Natural killer cell (primary cell): Measurements from ENCODE around the gene ROR1. TPM values are rescaled to one million over a fixed set of nuclear protein-coding genes. Genes with fewer than 3 reads are reported as not detected.

Experiments used
- ATAC-seq, 3 donors: fragments of 150-1000 bp in 2 of 3; fragments of 200-7000 bp in 1 of 3; cut with Tn5 transposase; 1 replicate in 1 of 3; 2 replicates in 2 of 3; pipeline ENCODE4 v1.10.0; 2021; ENCODE audit warnings: mild to moderate bottlenecking in 2 of 3, moderate library complexity in 2 of 3
- DNase-seq, 2 donors: peaks; one replicate each; pipeline versions ENCODE4 v3.0.0 to v3.0.0-alpha.2; 2013 to 2021; ENCODE audit warnings: mixed read lengths in 1 of 2
- H3K27ac ChIP-seq: one replicate; pipeline ENCODE4 v1.5.1; 2013; ENCODE audit warnings: mild to moderate bottlenecking, low read length
- H3K27me3 ChIP-seq: one replicate; pipeline ENCODE4 v1.6.1; 2013; ENCODE audit warnings: low read length; ENCODE audit not compliant: control insufficient read depth, insufficient read depth
- H3K36me3 ChIP-seq: one replicate; pipeline ENCODE4 v1.6.1; 2013; ENCODE audit warnings: low read length; ENCODE audit not compliant: control insufficient read depth, insufficient read depth
- H3K4me1 ChIP-seq: one replicate; pipeline ENCODE4 v1.6.1; 2013; ENCODE audit warnings: low read length; ENCODE audit not compliant: control insufficient read depth, insufficient read depth
- H3K4me3 ChIP-seq: one replicate; pipeline ENCODE4 v1.5.1; 2013; ENCODE audit warnings: low read length
- H3K9me3 ChIP-seq: one replicate; pipeline ENCODE4 v1.6.1; 2013; ENCODE audit warnings: low read length; ENCODE audit not compliant: control insufficient read depth, insufficient read depth
- H3K27ac Mint-ChIP-seq, 2 donors: one replicate each; pipeline ENCODE4 v1.8.0; 2022; ENCODE audit warnings: mild to moderate bottlenecking in 2 of 2, mixed read lengths in 2 of 2, moderate library complexity in 1 of 2
- H3K27me3 Mint-ChIP-seq, 2 donors: one replicate each; pipeline ENCODE4 v1.8.0; 2022; ENCODE audit warnings: low read depth in 2 of 2, mixed read lengths in 2 of 2
- H3K36me3 Mint-ChIP-seq: one replicate; pipeline ENCODE4 v1.8.0; 2022; ENCODE audit warnings: mixed read lengths
- H3K4me1 Mint-ChIP-seq, 2 donors: one replicate each; pipeline ENCODE4 v1.8.0; 2022; ENCODE audit warnings: mixed read lengths in 2 of 2
- H3K4me3 Mint-ChIP-seq: one replicate; pipeline ENCODE4 v1.8.0; 2022; ENCODE audit warnings: mild to moderate bottlenecking, moderate library complexity, mixed read lengths
- H3K9me3 Mint-ChIP-seq, 2 donors: one replicate each; pipeline ENCODE4 v1.8.0; 2022; ENCODE audit warnings: mixed read lengths in 2 of 2
- WGBS: methylation state at CpG from one replicate; pipeline ENCODE4 v1.1.7; 2013; ENCODE audit warnings: missing lambda C conversion rate; ENCODE audit not compliant: insufficient coverage; 5-methylcytosine and 5-hydroxymethylcytosine counted together
- intact Hi-C: fragments of 100-400 bp; cut with micrococcal nuclease; formaldehyde crosslinking; loops from one replicate; pipeline ENCODE4 v1.14.2; 2022
- total RNA-seq, 4 donors: library from RNA; stranded (reverse); fragments of 120-200 nt in 1 of 4; gene quantifications; one replicate each; pipeline versions ENCODE4 v1.2.3 to v1.2.4, GENCODE V29; 2013 to 2022
- TF ChIP-seq, protein P1 (sequence below): fragments of 200-600 bp; IDR thresholded peaks from one replicate; pipeline ENCODE4 v1.8.0; 2022; ENCODE audit warnings: antibody characterized with exemption

The ROR1 gene
- total RNA-seq, 3 donors from 2014 or later (not counting 1 experiment from before 2014, with no cell fraction given): 0.05 to 0.35 (median 0.27) TPM

- H3K4me1 Mint-ChIP-seq: no peaks in the 10 kb centered on the region
- H3K27ac Mint-ChIP-seq: no peak overlapping the region
- Histone ChIP-seq H3K4me1 (no peaks in the 10 kb centered on the region), H3K27me3 (no peaks in the 10 kb centered on the region), H3K9me3 (no peaks in the 10 kb centered on the region), H3K36me3 (no peaks in the 10 kb centered on the region), H3K27ac (no peak overlapping the region), H3K4me3 (no peak overlapping the region)
- peaks cover 7 to 20% of the 10 kb centered on the region in 2 donors for H3K27me3 Mint-ChIP-seq
- TF ChIP-seq, protein P1, sequence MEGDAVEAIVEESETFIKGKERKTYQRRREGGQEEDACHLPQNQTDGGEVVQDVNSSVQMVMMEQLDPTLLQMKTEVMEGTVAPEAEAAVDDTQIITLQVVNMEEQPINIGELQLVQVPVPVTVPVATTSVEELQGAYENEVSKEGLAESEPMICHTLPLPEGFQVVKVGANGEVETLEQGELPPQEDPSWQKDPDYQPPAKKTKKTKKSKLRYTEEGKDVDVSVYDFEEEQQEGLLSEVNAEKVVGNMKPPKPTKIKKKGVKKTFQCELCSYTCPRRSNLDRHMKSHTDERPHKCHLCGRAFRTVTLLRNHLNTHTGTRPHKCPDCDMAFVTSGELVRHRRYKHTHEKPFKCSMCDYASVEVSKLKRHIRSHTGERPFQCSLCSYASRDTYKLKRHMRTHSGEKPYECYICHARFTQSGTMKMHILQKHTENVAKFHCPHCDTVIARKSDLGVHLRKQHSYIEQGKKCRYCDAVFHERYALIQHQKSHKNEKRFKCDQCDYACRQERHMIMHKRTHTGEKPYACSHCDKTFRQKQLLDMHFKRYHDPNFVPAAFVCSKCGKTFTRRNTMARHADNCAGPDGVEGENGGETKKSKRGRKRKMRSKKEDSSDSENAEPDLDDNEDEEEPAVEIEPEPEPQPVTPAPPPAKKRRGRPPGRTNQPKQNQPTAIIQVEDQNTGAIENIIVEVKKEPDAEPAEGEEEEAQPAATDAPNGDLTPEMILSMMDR: no peak
- ATAC-seq (no peak), DNase-seq (no peak)
- H3K4me3 Mint-ChIP-seq: no peak overlapping the region
- intact Hi-C loops: no loop called here
- H3K36me3 Mint-ChIP-seq: no peaks in the 10 kb centered on the region
- no peaks in the 10 kb centered on the region for H3K9me3 Mint-ChIP-seq
- WGBS: 67% methylated on average over 2 of the region's 2 CpGs
Measured at GRCh38 chr1:64167176-64167575, 393.4 kb downstream of the ROR1 start.

DNA sequence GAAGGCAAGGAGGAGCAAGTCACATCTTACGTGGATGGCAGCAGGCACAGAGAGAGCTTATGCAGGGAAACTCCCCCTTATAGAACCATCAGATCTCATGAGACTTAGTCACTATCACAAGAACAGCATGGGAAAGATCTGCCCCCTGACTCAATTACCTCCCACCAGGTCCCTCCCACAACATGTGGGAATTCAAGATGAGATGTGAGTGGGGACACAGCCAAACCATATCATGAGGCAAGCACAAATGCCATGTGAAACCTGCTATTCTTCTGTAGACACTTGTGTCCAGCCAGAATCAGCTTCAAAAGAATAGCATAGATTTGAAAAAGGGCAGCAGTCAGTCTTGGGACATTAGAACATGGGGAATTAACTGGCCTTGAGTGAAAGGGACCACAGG lies 397.4 kb downstream of the ROR1 start:
- intact Hi-C loops: no loop called here
- no peaks in the 10 kb centered on the region for H3K9me3 ChIP-seq
- no peak for ATAC-seq
- no peak overlapping the region for H3K27ac ChIP-seq
- H3K4me3 Mint-ChIP-seq: no peak overlapping the region
- no peak overlapping the region for H3K4me3 ChIP-seq
- H3K4me1 ChIP-seq: no peaks in the 10 kb centered on the region
- TF ChIP-seq, protein P1: no peak
- no peak overlapping the region for H3K27ac Mint-ChIP-seq
- no peaks in the 10 kb centered on the region for H3K27me3 ChIP-seq
- WGBS: 81% methylated on average over 1 of the region's 1 CpG
- no peak for DNase-seq
- no peaks in the 10 kb centered on the region for H3K36me3 ChIP-seq
- no peaks in the 10 kb centered on the region for H3K4me1 Mint-ChIP-seq
- no peaks in the 10 kb centered on the region for H3K9me3 Mint-ChIP-seq
- H3K36me3 Mint-ChIP-seq: no peaks in the 10 kb centered on the region
- H3K27me3 Mint-ChIP-seq: peaks cover 11 to 22% of the 10 kb centered on the region in 2 donors

GRCh38 chr1:64171797-64172281 lies 398.0 kb downstream of the ROR1 start:
- ATAC-seq (peak in 1 of 3 donors; percentile 60), DNase-seq (no peak)
- H3K4me1 ChIP-seq: no peaks in the 10 kb centered on the region
- Mint-ChIP-seq H3K4me1 (no peaks in the 10 kb centered on the region), H3K27me3 (peaks cover 14 to 22% of the 10 kb centered on the region in 2 donors), H3K27ac (no peak overlapping the region), H3K9me3 (no peaks in the 10 kb centered on the region), H3K36me3 (no peaks in the 10 kb centered on the region), H3K4me3 (no peak overlapping the region)
- no peak overlapping the region for H3K4me3 ChIP-seq
- TF ChIP-seq, protein P1: no peak
- no peaks in the 10 kb centered on the region for H3K9me3 ChIP-seq
- whole genome bisulfite sequencing: 20% methylated on average over 3 of the region's 3 CpGs
- no peaks in the 10 kb centered on the region for H3K36me3 ChIP-seq
- no peak overlapping the region for H3K27ac ChIP-seq
- H3K27me3 ChIP-seq: no peaks in the 10 kb centered on the region
- intact Hi-C loops: no loop called here

GRCh38 chr1:64172458-64172983 lies 398.7 kb downstream of the ROR1 start:
- Histone ChIP-seq H3K9me3 (no peaks in the 10 kb centered on the region), H3K27me3 (no peaks in the 10 kb centered on the region), H3K4me1 (no peaks in the 10 kb centered on the region), H3K27ac (no peak overlapping the region), H3K4me3 (no peak overlapping the region), H3K36me3 (no peaks in the 10 kb centered on the region)
- peaks cover 14 to 22% of the 10 kb centered on the region in 2 donors for H3K27me3 Mint-ChIP-seq
- TF ChIP-seq, protein P1: no peak
- no peaks in the 10 kb centered on the region for H3K36me3 Mint-ChIP-seq
- intact Hi-C loops: no loop called here
- DNase-seq: no peak
- no peak overlapping the region for H3K27ac Mint-ChIP-seq
- no peaks in the 10 kb centered on the region for H3K9me3 Mint-ChIP-seq
- no peaks in the 10 kb centered on the region for H3K4me1 Mint-ChIP-seq
- no peak overlapping the region for H3K4me3 Mint-ChIP-seq
- WGBS: 67% methylated on average over 1 of the region's 3 CpGs
- ATAC-seq: no peak
